Left ventricle myocardium inferior (tissue), 1 donor: ENCODE data around the gene FAT2. TPM values are rescaled to one million over a fixed set of nuclear protein-coding genes. Genes with fewer than 3 reads are reported as not detected.

Experiments
- DNase-seq: peaks from one replicate; pipeline ENCODE4 v3.0.0-alpha.2; 2020
- H3K27ac ChIP-seq: fragments of 200-600 bp; replicated peaks from 2 replicates; pipeline ENCODE4 v1.8.0; 2021
- H3K27me3 ChIP-seq: fragments of 200-600 bp; 2 replicates; pipeline ENCODE4 v1.8.0; 2021; ENCODE audit warnings: low read depth
- H3K36me3 ChIP-seq: fragments of 200-600 bp; 2 replicates; pipeline ENCODE4 v1.8.0; 2021
- H3K4me1 ChIP-seq: fragments of 200-600 bp; 2 replicates; pipeline ENCODE4 v1.8.0; 2021
- H3K4me3 ChIP-seq: fragments of 200-600 bp; 2 replicates; pipeline ENCODE4 v1.8.0; 2021; ENCODE audit warnings: mild to moderate bottlenecking, moderate library complexity
- H3K9me3 ChIP-seq: fragments of 200-600 bp; replicated peaks from 2 replicates; pipeline ENCODE4 v1.8.0; 2021
- CTCF ChIP-seq: fragments of 200-600 bp; IDR thresholded peaks from 2 replicates; pipeline ENCODE4 v1.8.0; 2021; ENCODE audit warnings: antibody characterized with exemption, mild to moderate bottlenecking, borderline replicate concordance
- intact Hi-C: fragments of 100-400 bp; cut with micrococcal nuclease; formaldehyde crosslinking; loops from one replicate; pipeline ENCODE4 v1.11.0; 2022
- total RNA-seq: library from RNA; stranded (reverse); fragmentation: NEBNext Ultra II Directional; extraction: Animal tissue kit (Norgen Biotek cat#: 25700); gene quantifications from one replicate; pipeline ENCODE4 v1.2.1, GENCODE V29; 2021
- donor health status: DM: no; HTN: yes; CAD: no; lungs with severe emphysema.

Gene FAT2
- total RNA-seq, 1 donor from 2014 or later: not detected

GRCh38 chr5:151632524-151632923 lies 41.4 kb upstream of the FAT2 start:
- intact Hi-C loops: no loop called here
- Histone ChIP-seq H3K9me3 (no peaks in the 10 kb centered on the region), H3K36me3 (no peaks in the 10 kb centered on the region), H3K4me1 (peaks cover 37% of the 10 kb centered on the region), H3K27me3 (no peaks in the 10 kb centered on the region), H3K4me3 (no peak overlapping the region), H3K27ac (peak overlapping the region; percentile 40)
- peak; percentile 66 for DNase-seq
- no peak for TF ChIP-seq CTCF

GRCh38 chr5:151631941-151632340 lies 40.8 kb upstream of the FAT2 start:
- no peak overlapping the region for H3K27ac ChIP-seq
- intact Hi-C loops: no loop called here
- peaks cover 39% of the 10 kb centered on the region for H3K4me1 ChIP-seq
- DNase-seq: no peak
- no peaks in the 10 kb centered on the region for H3K9me3 ChIP-seq
- no peaks in the 10 kb centered on the region for H3K27me3 ChIP-seq
- H3K36me3 ChIP-seq: no peaks in the 10 kb centered on the region
- no peak overlapping the region for H3K4me3 ChIP-seq
- no peak for TF ChIP-seq CTCF

- no peaks in the 10 kb centered on the region for H3K36me3 ChIP-seq
- TF ChIP-seq CTCF: no peak
- no peak overlapping the region for H3K27ac ChIP-seq
- H3K4me1 ChIP-seq: peaks cover 43% of the 10 kb centered on the region
- DNase-seq: no peak
- H3K4me3 ChIP-seq: no peak overlapping the region
- intact Hi-C loops: no loop called here
- H3K9me3 ChIP-seq: no peaks in the 10 kb centered on the region
- no peaks in the 10 kb centered on the region for H3K27me3 ChIP-seq
Observed at GRCh38 chr5:151630088-151630487, 39.0 kb upstream of the FAT2 start.

- TF ChIP-seq CTCF: peak; percentile 10
- no peaks in the 10 kb centered on the region for H3K9me3 ChIP-seq
- DNase-seq: no peak
- peak overlapping the region; percentile 68 for H3K27ac ChIP-seq
- intact Hi-C loops: no loop called here
- peaks cover 59% of the 10 kb centered on the region for H3K4me1 ChIP-seq
- no peaks in the 10 kb centered on the region for H3K36me3 ChIP-seq
- H3K27me3 ChIP-seq: no peaks in the 10 kb centered on the region
- H3K4me3 ChIP-seq: no peak overlapping the region
Observed at GRCh38 chr5:151628112-151628823, 37.1 kb upstream of the FAT2 start.

GRCh38 chr5:151627650-151628049 lies 36.5 kb upstream of the FAT2 start:
- H3K9me3 ChIP-seq: no peaks in the 10 kb centered on the region
- H3K36me3 ChIP-seq: no peaks in the 10 kb centered on the region
- TF ChIP-seq CTCF: no peak
- no peak overlapping the region for H3K4me3 ChIP-seq
- peaks cover 62% of the 10 kb centered on the region for H3K4me1 ChIP-seq
- no peak for DNase-seq
- peak overlapping the region; percentile 68 for H3K27ac ChIP-seq
- intact Hi-C loops: no loop called here
- no peaks in the 10 kb centered on the region for H3K27me3 ChIP-seq
